GM12878 (cell line): ENCODE data around the gene DUS2. TPM values are rescaled to one million over a fixed set of nuclear protein-coding genes. Genes with fewer than 3 reads are reported as not detected.

Experiments used
- ATAC-seq: fragments of 200-7000 bp; cut with Tn5 transposase; 3 replicates; pipeline ENCODE4 v1.9.1; 2020; ENCODE audit warnings: mild to moderate bottlenecking, moderate library complexity
- BruUV-seq: library from RNA; stranded (reverse); fragments of 400-500 nt; replicated peaks from 2 replicates; lab custom pipeline; 2021; lab: Mats Ljungman, UMichigan
- CTCF ChIA-PET: fragments of 300-600 bp; sonication (Branson Sonifier 250); formaldehyde crosslinking; extraction: SDS; loops from one replicate; lab custom pipeline; 2021; ENCODE audit warnings: inconsistent platforms; lab: Yijun Ruan, JAX
- POLR2A ChIA-PET: fragments of 350-600 bp; formaldehyde crosslinking; extraction: SDS; loops from one replicate; lab custom pipeline; 2021; ENCODE audit warnings: inconsistent platforms; lab: Charles Lee
- RAD21 ChIA-PET: fragments of 300-600 bp; sonication (Branson Sonifier 250); formaldehyde crosslinking; loops from one replicate; lab custom pipeline; 2023; ENCODE audit warnings: antibody characterized with exemption; ENCODE audit not compliant: unreplicated experiment; lab: Charles Lee
- SMC1A ChIA-PET: fragments of 300-600 bp; sonication (Branson Sonifier 250); formaldehyde crosslinking; loops from one replicate; lab custom pipeline; 2023; ENCODE audit not compliant: unreplicated experiment, uncharacterized antibody; lab: Charles Lee
- DNase-seq: peaks from one replicate; pipeline ENCODE4 v3.0.0-alpha.2; 2011; ENCODE audit warnings: low read depth, low spot score
- FAIRE-seq: peaks from 3 replicates; lab custom pipeline; 2011; peaks lifted over from hg19 to GRCh38; lab: Jason Lieb, UNC
- H2AFZ ChIP-seq: 2 replicates; pipeline ENCODE4 v1.6.0; 2011; ENCODE audit warnings: low read depth, low read length, control low read depth; ENCODE audit not compliant: control insufficient read depth
- H3K27ac ChIP-seq: 2 replicates; pipeline ENCODE4 v1.5.1; 2011; ENCODE audit warnings: control low read depth; ENCODE audit not compliant: control insufficient read depth, insufficient read depth
- H3K27me3 ChIP-seq, 2 experiments: replicated peaks in 1 of 2; 2 replicates each; pipeline versions ENCODE4 v1.6.0 to v1.6.1; 2011; ENCODE audit warnings: low read length in 1 of 2; ENCODE audit not compliant: control insufficient read depth in 2 of 2, insufficient read depth in 2 of 2
- H3K36me3 ChIP-seq, 2 experiments: 2 replicates each; pipeline ENCODE4 v1.5.1; 2011; ENCODE audit warnings: low read length in 1 of 2; ENCODE audit not compliant: control insufficient read depth in 2 of 2, insufficient read depth in 2 of 2
- H3K4me1 ChIP-seq: 2 replicates; pipeline ENCODE4 v1.6.1; 2011; ENCODE audit warnings: mild to moderate bottlenecking, low read length, moderate library complexity, mixed read lengths; ENCODE audit not compliant: control insufficient read depth, insufficient read depth
- H3K4me2 ChIP-seq: 2 replicates; pipeline ENCODE4 v1.6.0; 2011; ENCODE audit warnings: control low read depth; ENCODE audit not compliant: control insufficient read depth, insufficient read depth
- H3K4me3 ChIP-seq: fragments of 200-600 bp; sonication (generic); 2 replicates; pipeline ENCODE4 v1.5.1; 2016
- H3K79me2 ChIP-seq: 2 replicates; pipeline ENCODE4 v1.6.0; 2011; ENCODE audit warnings: low read length; ENCODE audit not compliant: control insufficient read depth, insufficient read depth
- H3K9ac ChIP-seq: 2 replicates; pipeline ENCODE4 v1.8.0; 2011; ENCODE audit warnings: low read length, control low read depth, mixed read lengths; ENCODE audit not compliant: control insufficient read depth, insufficient read depth
- H3K9me3 ChIP-seq: replicated peaks from 3 replicates; pipeline ENCODE4 v1.5.1; 2011; ENCODE audit warnings: mild to moderate bottlenecking, low read length; ENCODE audit not compliant: control insufficient read depth, insufficient read depth
- H4K20me1 ChIP-seq: 2 replicates; pipeline ENCODE4 v1.6.0; 2011; ENCODE audit not compliant: control insufficient read depth, insufficient read depth
- CTCF ChIP-seq, 3 experiments: IDR thresholded peaks in 2 of 3; conservative IDR thresholded peaks in 1 of 3; 2 replicates each; pipeline ENCODE4 v1.5.1; 2011; ENCODE audit warnings: low read depth in 3 of 3, low read length in 3 of 3, mild to moderate bottlenecking in 3 of 3, control low read depth in 2 of 3, moderate library complexity in 2 of 3, inconsistent platforms in 1 of 3, mixed read lengths in 1 of 3; ENCODE audit not compliant: control insufficient read depth in 2 of 3, insufficient read depth in 1 of 3; ENCODE audit errors: extremely low read depth in 1 of 3
- EGR1 ChIP-seq, 2 experiments: IDR thresholded peaks; 1 replicate in 1 of 2; 2 replicates in 1 of 2; pipeline ENCODE4 v1.6.1; 2011 to 2012; ENCODE audit warnings: low read depth in 2 of 2, low read length in 2 of 2, borderline replicate concordance in 1 of 2, mild to moderate bottlenecking in 1 of 2, moderate library complexity in 1 of 2
- EP300 ChIP-seq, 2 experiments: fragments of 150-350 bp in 1 of 2; IDR thresholded peaks; 2 replicates each; pipeline ENCODE4 v1.6.1; 2011 to 2012; ENCODE audit warnings: low read depth in 2 of 2, low read length in 2 of 2, borderline replicate concordance in 1 of 2, improper control_type of control experiment in 1 of 2, inconsistent platforms in 1 of 2; ENCODE audit not compliant: control insufficient read depth in 1 of 2
- IKZF2 ChIP-seq, 2 experiments: fragments of 450-650 bp; IDR thresholded peaks; 2 replicates each; pipeline ENCODE4 v1.6.1; 2017; ENCODE audit warnings: mild to moderate bottlenecking in 2 of 2, moderate library complexity in 2 of 2
- IRF4 ChIP-seq: IDR thresholded peaks from 2 replicates; pipeline ENCODE4 v1.6.1; 2011; ENCODE audit warnings: low read depth, low read length
- MTA2 ChIP-seq: fragments of 450-650 bp; IDR thresholded peaks from 2 replicates; pipeline ENCODE4 v1.6.1; 2016; ENCODE audit warnings: low read depth, mild to moderate bottlenecking, moderate library complexity
- RB1 ChIP-seq: fragments of 450-650 bp; formaldehyde crosslinking; IDR thresholded peaks from 2 replicates; pipeline ENCODE4 v1.6.1; 2017; ENCODE audit warnings: mild to moderate bottlenecking, borderline replicate concordance
- REST ChIP-seq: IDR thresholded peaks from 2 replicates; pipeline ENCODE4 v1.6.1; 2012; ENCODE audit warnings: mild to moderate bottlenecking, low read depth, low read length
- SKIL ChIP-seq: fragments of 450-650 bp; IDR thresholded peaks from 2 replicates; pipeline ENCODE4 v1.6.1; 2017; ENCODE audit warnings: mild to moderate bottlenecking, low read depth, inconsistent platforms; ENCODE audit not compliant: poor library complexity, severe bottlenecking
- SMARCA5 ChIP-seq: fragments of 450-650 bp; IDR thresholded peaks from 2 replicates; pipeline ENCODE4 v1.6.1; 2017; ENCODE audit warnings: mild to moderate bottlenecking
- YY1 ChIP-seq: IDR thresholded peaks from 2 replicates; pipeline ENCODE4 v1.6.1; 2011; ENCODE audit warnings: low read depth, mild to moderate bottlenecking, low read length
- ZNF207 ChIP-seq: fragments of 450-650 bp; IDR thresholded peaks from 2 replicates; pipeline ENCODE4 v1.6.1; 2014; ENCODE audit warnings: antibody characterized with exemption, mild to moderate bottlenecking, borderline replicate concordance
- WGBS: methylation state at CpG from one replicate; pipeline ENCODE4 v1.1.6; 2016; ENCODE audit warnings: low lambda C conversion rate; ENCODE audit not compliant: insufficient replicate concordance, insufficient coverage; ENCODE audit errors: missing lambda C conversion rate; 5-methylcytosine and 5-hydroxymethylcytosine counted together
- in situ Hi-C: fragments of 300-500 bp; cut with MboI; formaldehyde crosslinking; loops from 9 replicates; pipeline ENCODE4 v1.14.3; 2018; ENCODE audit warnings: mixed read lengths
- intact Hi-C: fragments of 100-400 bp; cut with micrococcal nuclease; formaldehyde crosslinking; loops from one replicate; pipeline ENCODE4 v1.14.2; 2022; ENCODE audit not compliant: unreplicated experiment
- polyA plus RNA-seq, 11 experiments: library from polyadenylated mRNA; depleted of rRNA in 4 of 11; unstranded in 6 of 11; stranded (reverse) in 5 of 11; fragments of >200 nt; fragmentation: Nextera tagmentation in 4 of 11; fragmentation: Illumina TruSeq in 1 of 11; extraction: Ambion mirVana in 4 of 11; extraction: Trizol in 1 of 11; gene quantifications; 1 replicate in 1 of 11; 2 replicates in 10 of 11; pipeline versions ENCODE4 v1.2.1 to v1.2.3, GENCODE V29; 2011 to 2016; ENCODE audit warnings: inconsistent platforms in 2 of 11, missing spikeins in 2 of 11, low read depth in 1 of 11
- total RNA-seq, 4 experiments: library from RNA; depleted of rRNA in 3 of 4; stranded (reverse); fragments of >200 nt in 3 of 4; fragmentation: Illumina TruSeq in 1 of 4; extraction: Trizol in 1 of 4; gene quantifications; 2 replicates each; pipeline versions ENCODE4 v1.2.1 to v1.2.3, GENCODE V29; 2013 to 2021

DUS2 gene
- total and polyA plus RNA-seq, 10 of the 15 experiments (the other 5 are each of a cell fraction or from before 2014, with no cell fraction given), result 4.8 to 32.3 (median 25.5) TPM

- Histone ChIP-seq H3K27me3 (no peaks in the 10 kb centered on the region), H3K79me2 (no peaks in the 10 kb centered on the region; the same call in 1 of the 2 replicates), H3K4me1 (peaks cover 17% of the 10 kb centered on the region), H3K27ac (peak overlapping the region; percentile 4; the same call in 1 of the 2 replicates), H2AFZ (no peak overlapping the region), H3K4me3 (no peak overlapping the region), H3K36me3 (peaks cover 0 to 1% of the 10 kb centered on the region in 2 experiments; a peak in 2 of 4 replicates), H4K20me1 (no peaks in the 10 kb centered on the region), H3K4me2 (no peak overlapping the region), H3K9me3 (no peaks in the 10 kb centered on the region), H3K9ac (no peak overlapping the region)
- peak; percentile 18 for FAIRE-seq
- in situ Hi-C loops, result loop anchor here (5.0 kb wide), 2 partner anchors 163 to 223 kb away; no protein-coding TSS in a partner anchor
- POLR2A ChIA-PET, result interaction anchor here (0.5 kb wide), 1 partner anchor 549 kb away, joined by 3 read pairs; no protein-coding TSS in a partner anchor
- RAD21 ChIA-PET, result interaction anchor here (0.6 to 1.6 kb wide), 20 partner anchors 18 to 520 kb away, joined by 3 to 14 read pairs (median 3); partner anchors contain the start of genes DDX28, DPEP2, DUS2 and GFOD2
- ATAC-seq, result peak; percentile 97
- 56% methylated on average over 14 of the region's 14 CpGs for WGBS
- intact Hi-C loops, result loop anchor here (1.0 to 5.0 kb wide), 6 partner anchors 47 to 224 kb away; partner anchors contain the start of genes PSMB10 and SLC12A4
- BruUV-seq, result TSS peak; percentile 41
- peak; percentile 47 for DNase-seq
- SMC1A ChIA-PET, result interaction anchor here (0.6 to 2.1 kb wide), 22 partner anchors 17 to 243 kb away, joined by 3 to 12 read pairs (median 4); partner anchors contain the start of genes NRN1L and PSMB10
- CTCF ChIA-PET, result interaction anchor here (0.5 to 3.0 kb wide), 59 partner anchors 10 to 1722 kb away, joined by 3 to 27 read pairs (median 5); partner anchors contain the start of genes DDX28, DPEP2NB, DUS2 and LCAT
- TF ChIP-seq MTA2, result no peak
- peak; percentile 87 to 96 (median 93) for TF ChIP-seq CTCF (IDR thresholded peaks at IDR 0.05 in 2 of 3, conservative IDR thresholded peaks at IDR 0.05 in 1 of 3; ENCODE audit: control insufficient read depth in 2 of 3, extremely low read depth in 1 of 3, insufficient read depth in 1 of 3, low read depth in 3 of 3, low read length in 3 of 3)
- TF ChIP-seq EP300 (IDR thresholded peaks at IDR 0.05; ENCODE audit: borderline replicate concordance in 1 of 2, control insufficient read depth in 1 of 2, low read depth in 2 of 2, low read length in 2 of 2), result no peak
- TF ChIP-seq SKIL, result peak; percentile 22
- TF ChIP-seq REST, result no peak
- TF ChIP-seq YY1, result peak; percentile 73
- TF ChIP-seq IKZF2 (IDR thresholded peaks at IDR 0.05), result 0 out of 4 replicates have a peak, but pooled peaks of 1 of the 2 experiments have one; percentile 15
- peak in 1 of 2 experiments; percentile 39; a peak in 1 of 3 replicates for TF ChIP-seq EGR1 (IDR thresholded peaks at IDR 0.05; ENCODE audit: borderline replicate concordance in 1 of 2, low read depth in 2 of 2, low read length in 2 of 2)
- peak; percentile 38; the same call in 1 of the 2 replicates for TF ChIP-seq RB1
- TF ChIP-seq IRF4, result 0 out of 2 replicates have a peak, but pooled peaks have one; percentile 13
- peak; percentile 65; the same call in 1 of the 2 replicates for TF ChIP-seq SMARCA5
- 0 out of 2 replicates have a peak, but pooled peaks have one; percentile 39 for TF ChIP-seq ZNF207
These were observed 17.6 kb downstream of the DUS2 start for GRCh38 chr16:68040506-68041288.
